Upper lobe of left lung (tissue), 4 donors: ENCODE data around the gene KCP.
A peak's percentile ranks its signal among the peaks of the same experiment; 100 is the strongest.

Experiments
- POLR2A ChIP-seq, 4 donors: fragments of 450-650 bp; IDR thresholded peaks; one replicate each; pipeline ENCODE4 v1.5.1; 2016 to 2017; ENCODE audit warnings: antibody characterized with exemption in 4 of 4, mild to moderate bottlenecking in 2 of 4
- POLR2AphosphoS5 ChIP-seq, 2 donors: sonication (generic); formaldehyde crosslinking; IDR thresholded peaks; one replicate each; pipeline ENCODE4 v1.5.1; 2017; ENCODE audit warnings: antibody characterized with exemption in 2 of 2
- TF ChIP-seq, protein P1 (sequence below), 6 experiments: fragments of 450-650 bp in 4 of 6; fragments of 200-600 bp in 2 of 6; sonication (generic) in 2 of 6; IDR thresholded peaks; one replicate each; pipeline ENCODE4 v1.5.1; 2016 to 2019; ENCODE audit warnings: antibody characterized with exemption in 6 of 6

- TF ChIP-seq, protein P1, sequence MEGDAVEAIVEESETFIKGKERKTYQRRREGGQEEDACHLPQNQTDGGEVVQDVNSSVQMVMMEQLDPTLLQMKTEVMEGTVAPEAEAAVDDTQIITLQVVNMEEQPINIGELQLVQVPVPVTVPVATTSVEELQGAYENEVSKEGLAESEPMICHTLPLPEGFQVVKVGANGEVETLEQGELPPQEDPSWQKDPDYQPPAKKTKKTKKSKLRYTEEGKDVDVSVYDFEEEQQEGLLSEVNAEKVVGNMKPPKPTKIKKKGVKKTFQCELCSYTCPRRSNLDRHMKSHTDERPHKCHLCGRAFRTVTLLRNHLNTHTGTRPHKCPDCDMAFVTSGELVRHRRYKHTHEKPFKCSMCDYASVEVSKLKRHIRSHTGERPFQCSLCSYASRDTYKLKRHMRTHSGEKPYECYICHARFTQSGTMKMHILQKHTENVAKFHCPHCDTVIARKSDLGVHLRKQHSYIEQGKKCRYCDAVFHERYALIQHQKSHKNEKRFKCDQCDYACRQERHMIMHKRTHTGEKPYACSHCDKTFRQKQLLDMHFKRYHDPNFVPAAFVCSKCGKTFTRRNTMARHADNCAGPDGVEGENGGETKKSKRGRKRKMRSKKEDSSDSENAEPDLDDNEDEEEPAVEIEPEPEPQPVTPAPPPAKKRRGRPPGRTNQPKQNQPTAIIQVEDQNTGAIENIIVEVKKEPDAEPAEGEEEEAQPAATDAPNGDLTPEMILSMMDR (IDR thresholded peaks at IDR 0.05), result peak; percentile 41 to 74 (median 54)
- TF ChIP-seq POLR2A (IDR thresholded peaks at IDR 0.05) (no peak), POLR2AphosphoS5 (IDR thresholded peaks at IDR 0.05) (no peak)
Observed at GRCh38 chr7:128841921-128842673, 68.4 kb downstream of the KCP start.
